ENCODE data around the gene ZBTB24. TPM values are rescaled to one million over a fixed set of nuclear protein-coding genes. Genes with fewer than 3 reads are reported as not detected.

Gene ZBTB24
- polyA plus RNA-seq, 3 donors: 3.1 to 4.7 (median 3.4) TPM

GRCh38 chr6:109428889-109429477 is 54.0 kb downstream of the ZBTB24 start:
- 84% methylated on average over 5 of the region's 7 CpGs for WGBS (ENCODE audit: insufficient coverage)
- H3K79me2 ChIP-seq (ENCODE audit: insufficient read depth, low read length): no peaks in the 10 kb centered on the region
- no peaks in the 10 kb centered on the region for H3K36me3 Mint-ChIP-seq
- H4K20me1 ChIP-seq (ENCODE audit: insufficient read depth, low read length): no peaks in the 10 kb centered on the region
- no peak overlapping the region for H2AFZ ChIP-seq (ENCODE audit: insufficient read depth, low read depth, low read length, poor library complexity, severe bottlenecking)
- H3K9me3 Mint-ChIP-seq: peaks cover 0 to under 1% (median 0%) of the 10 kb centered on the region in 7 donors
- intact Hi-C loops (cut with micrococcal nuclease): no loop called here
- no peak overlapping the region for H3K27ac ChIP-seq (ENCODE audit: low read depth in 1 of 2, low read length in 2 of 2)
- H3K4me2 ChIP-seq (replicated peaks; ENCODE audit: extremely low read depth, low read length, poor library complexity, severe bottlenecking): no peak overlapping the region
- no peak overlapping the region for H3K4me3 ChIP-seq (replicated peaks in 1 of 3; ENCODE audit: low read depth in 2 of 3, low read length in 3 of 3)
- no peaks in the 10 kb centered on the region for H3K9me3 ChIP-seq (replicated peaks in 1 of 2; ENCODE audit: control insufficient read depth in 1 of 2, insufficient read depth in 1 of 2, low read length in 2 of 2)
- peaks cover 0 to 6% (median 2%) of the 10 kb centered on the region in 3 donors for H3K27me3 Mint-ChIP-seq (ENCODE audit: low read depth in 3 of 3)
- no peak overlapping the region for H3K27ac Mint-ChIP-seq
- H3K4me1 ChIP-seq (ENCODE audit: control insufficient read depth in 1 of 2, insufficient read depth in 2 of 2, low read length in 2 of 2): no peaks in the 10 kb centered on the region
- no peak for TF ChIP-seq CTCF (IDR thresholded peaks at IDR 0.05)
- H3K4me1 Mint-ChIP-seq: no peaks in the 10 kb centered on the region
- no peak for DNase-seq
- H3K9ac ChIP-seq (ENCODE audit: insufficient read depth, low read length, poor library complexity, severe bottlenecking): no peak overlapping the region
- H3K36me3 ChIP-seq (replicated peaks in 1 of 2; ENCODE audit: control insufficient read depth in 1 of 2, insufficient read depth in 2 of 2, low read length in 2 of 2): no peaks in the 10 kb centered on the region
- no peaks in the 10 kb centered on the region for H3K27me3 ChIP-seq (ENCODE audit: control insufficient read depth in 2 of 2, insufficient read depth in 2 of 2, low read length in 2 of 2)
- H3K4me3 Mint-ChIP-seq: no peak overlapping the region

GRCh38 chr6:109424946-109425345 is 58.1 kb downstream of the ZBTB24 start:
- Histone ChIP-seq H2AFZ (ENCODE audit: insufficient read depth, low read depth, low read length, poor library complexity, severe bottlenecking) (no peak overlapping the region), H4K20me1 (ENCODE audit: insufficient read depth, low read length) (no peaks in the 10 kb centered on the region), H3K27me3 (ENCODE audit: control insufficient read depth in 2 of 2, insufficient read depth in 2 of 2, low read length in 2 of 2) (no peaks in the 10 kb centered on the region), H3K4me3 (replicated peaks in 1 of 3; ENCODE audit: low read depth in 2 of 3, low read length in 3 of 3) (no peak overlapping the region), H3K9me3 (replicated peaks in 1 of 2; ENCODE audit: control insufficient read depth in 1 of 2, insufficient read depth in 1 of 2, low read length in 2 of 2) (no peaks in the 10 kb centered on the region), H3K79me2 (ENCODE audit: insufficient read depth, low read length) (no peaks in the 10 kb centered on the region), H3K9ac (ENCODE audit: insufficient read depth, low read length, poor library complexity, severe bottlenecking) (no peak overlapping the region), H3K27ac (ENCODE audit: low read depth in 1 of 2, low read length in 2 of 2) (no peak overlapping the region), H3K36me3 (replicated peaks in 1 of 2; ENCODE audit: control insufficient read depth in 1 of 2, insufficient read depth in 2 of 2, low read length in 2 of 2) (no peaks in the 10 kb centered on the region), H3K4me1 (ENCODE audit: control insufficient read depth in 1 of 2, insufficient read depth in 2 of 2, low read length in 2 of 2) (no peaks in the 10 kb centered on the region), H3K4me2 (replicated peaks; ENCODE audit: extremely low read depth, low read length, poor library complexity, severe bottlenecking) (no peak overlapping the region)
- Mint-ChIP-seq H3K36me3 (no peaks in the 10 kb centered on the region), H3K9me3 (peaks cover 0 to 1% (median 0%) of the 10 kb centered on the region in 7 donors), H3K4me3 (no peak overlapping the region), H3K4me1 (no peaks in the 10 kb centered on the region), H3K27ac (no peak overlapping the region), H3K27me3 (ENCODE audit: low read depth in 3 of 3) (peaks cover 0 to under 1% (median 0%) of the 10 kb centered on the region in 3 donors)
- WGBS (ENCODE audit: insufficient coverage): no CpG with 5 or more reads among the region's 2 CpGs
- intact Hi-C loops (cut with micrococcal nuclease): no loop called here
- DNase-seq: no peak
- TF ChIP-seq CTCF (IDR thresholded peaks at IDR 0.05): no peak
